A549 (cell line): ENCODE measurements around the gene CCT5. TPM values are rescaled to one million over a fixed set of nuclear protein-coding genes. Genes with fewer than 3 reads are reported as not detected.
"Not testable (repeated sequence)": the region's sequence is repeated elsewhere in the genome, so short reads cannot be mapped to it uniquely, and the experiment has no call there.

Source experiments
- ATAC-seq, 2 experiments: fragments of 200-7000 bp in 1 of 2; fragments of >200 bp in 1 of 2; cut with Nextera tagmentation in 1 of 2; cut with Tn5 transposase in 1 of 2; 3 replicates each; pipeline versions ENCODE4 v1.8.0 to v1.9.1; 2018 to 2020; ENCODE audit warnings: mild to moderate bottlenecking in 1 of 2, moderate library complexity in 1 of 2
- CTCF ChIA-PET: fragments of 300-600 bp; sonication (Branson Sonifier 250); formaldehyde crosslinking; extraction: SDS; loops from one replicate; lab custom pipeline; 2021; ENCODE audit warnings: antibody characterized with exemption, inconsistent platforms; lab: Yijun Ruan, JAX
- POLR2A ChIA-PET: fragments of 350-600 bp; formaldehyde crosslinking; extraction: SDS; loops from one replicate; lab custom pipeline; 2021; ENCODE audit warnings: antibody characterized with exemption, inconsistent platforms; lab: Yijun Ruan, JAX
- DNase-seq, 2 experiments: peaks; one replicate each; pipeline versions ENCODE4 v3.0.0 to v3.0.0-alpha.2; 2011 to 2016; ENCODE audit warnings: low read depth in 1 of 2, low spot score in 1 of 2
- FAIRE-seq: peaks from 2 replicates; lab custom pipeline; 2011; peaks lifted over from hg19 to GRCh38; lab: Jason Lieb, UNC
- H3K27ac ChIP-seq, 2 experiments: fragments of >200 bp; sonication (Bioruptor Twin); formaldehyde crosslinking; 3 replicates each; pipeline ENCODE4 v1.5.1; 2016 to 2017
- H3K4me1 ChIP-seq: fragments of >200 bp; sonication (Bioruptor Twin); formaldehyde crosslinking; 3 replicates; pipeline ENCODE4 v1.6.1; 2016
- H3K4me2 ChIP-seq: fragments of >200 bp; sonication (Bioruptor Twin); formaldehyde crosslinking; 3 replicates; pipeline ENCODE4 v1.6.1; 2016
- H3K4me3 ChIP-seq: fragments of >200 bp; sonication (Bioruptor Twin); formaldehyde crosslinking; 3 replicates; pipeline ENCODE4 v1.5.1; 2016
- H3K9me3 ChIP-seq: fragments of >200 bp; sonication (Bioruptor Twin); formaldehyde crosslinking; 3 replicates; pipeline ENCODE4 v1.6.1; 2016
- FOSL2 ChIP-seq, 2 experiments: fragments of 450-650 bp in 1 of 2; fragments of >200 bp in 1 of 2; sonication (Bioruptor Twin) in 1 of 2; formaldehyde crosslinking; IDR thresholded peaks; 2 replicates each; pipeline versions ENCODE4 v1.5.0 to v1.6.1; 2016 to 2020; ENCODE audit warnings: mild to moderate bottlenecking in 1 of 2, moderate library complexity in 1 of 2
- HOXB5 ChIP-seq: fragments of 250-450 bp; sonication (Bioruptor Pico); IDR thresholded peaks from 2 replicates; pipeline ENCODE4 v1.5.0; 2020; ENCODE audit warnings: mild to moderate bottlenecking, moderate library complexity
- PHF8 ChIP-seq: fragments of 200-600 bp; sonication (generic); IDR thresholded peaks from 2 replicates; pipeline ENCODE4 v1.6.1; 2016; ENCODE audit warnings: low read depth, mild to moderate bottlenecking, antibody characterized with exemption, moderate library complexity, borderline replicate concordance
- RAD21 ChIP-seq, 2 experiments: fragments of >200 bp in 1 of 2; sonication (Bioruptor Twin) in 1 of 2; formaldehyde crosslinking in 1 of 2; IDR thresholded peaks in 1 of 2; conservative IDR thresholded peaks in 1 of 2; 2 replicates in 1 of 2; 3 replicates in 1 of 2; pipeline ENCODE4 v1.6.1; 2012 to 2018; ENCODE audit warnings: inconsistent platforms in 1 of 2
- SMC3 ChIP-seq: fragments of >200 bp; sonication (Bioruptor Twin); formaldehyde crosslinking; IDR thresholded peaks from 3 replicates; pipeline ENCODE4 v1.6.1; 2018; ENCODE audit warnings: inconsistent platforms
- TP53 ChIP-seq: fragments of 250-450 bp; sonication (Bioruptor Pico); IDR thresholded peaks from 2 replicates; pipeline ENCODE4 v1.5.0; 2021; ENCODE audit warnings: mild to moderate bottlenecking, moderate library complexity
- WGBS: methylation state at CpG from one replicate; pipeline ENCODE4 v1.1.6; 2017; ENCODE audit errors: missing lambda C conversion rate; 5-methylcytosine and 5-hydroxymethylcytosine counted together
- polyA plus RNA-seq, 4 experiments: library from polyadenylated mRNA; depleted of rRNA in 3 of 4; stranded (reverse); fragments of >200 nt; fragmentation: RNase III in 1 of 4; extraction: RNeasy Plus Mini Kit Qiagen cat#74134 plus additional on column Dnase treatment in 1 of 4; gene quantifications; 2 replicates in 3 of 4; 3 replicates in 1 of 4; pipeline ENCODE4 v1.2.3, GENCODE V29; 2011 to 2017
- TF ChIP-seq, protein P1 (sequence below): IDR thresholded peaks from 2 replicates; pipeline ENCODE4 v1.6.1; 2012; ENCODE audit warnings: low read depth, borderline replicate concordance
- TF ChIP-seq, protein P2 (sequence below): fragments of >200 bp; sonication (Bioruptor Twin); formaldehyde crosslinking; IDR thresholded peaks from 3 replicates; pipeline ENCODE4 v1.5.1; 2016
- TF ChIP-seq, protein P3 (sequence below): IDR thresholded peaks from 2 replicates; pipeline ENCODE4 v1.6.1; 2012
- TF ChIP-seq, protein P4 (sequence below): fragments of 200-600 bp; sonication (generic); IDR thresholded peaks from 2 replicates; pipeline ENCODE4 v1.6.1; 2016; ENCODE audit warnings: antibody characterized with exemption, mild to moderate bottlenecking, moderate library complexity

The CCT5 gene
- polyA plus RNA-seq, 2 of the 4 experiments (the other 2 are of a cell fraction), result 730 to 858 TPM

DNA sequence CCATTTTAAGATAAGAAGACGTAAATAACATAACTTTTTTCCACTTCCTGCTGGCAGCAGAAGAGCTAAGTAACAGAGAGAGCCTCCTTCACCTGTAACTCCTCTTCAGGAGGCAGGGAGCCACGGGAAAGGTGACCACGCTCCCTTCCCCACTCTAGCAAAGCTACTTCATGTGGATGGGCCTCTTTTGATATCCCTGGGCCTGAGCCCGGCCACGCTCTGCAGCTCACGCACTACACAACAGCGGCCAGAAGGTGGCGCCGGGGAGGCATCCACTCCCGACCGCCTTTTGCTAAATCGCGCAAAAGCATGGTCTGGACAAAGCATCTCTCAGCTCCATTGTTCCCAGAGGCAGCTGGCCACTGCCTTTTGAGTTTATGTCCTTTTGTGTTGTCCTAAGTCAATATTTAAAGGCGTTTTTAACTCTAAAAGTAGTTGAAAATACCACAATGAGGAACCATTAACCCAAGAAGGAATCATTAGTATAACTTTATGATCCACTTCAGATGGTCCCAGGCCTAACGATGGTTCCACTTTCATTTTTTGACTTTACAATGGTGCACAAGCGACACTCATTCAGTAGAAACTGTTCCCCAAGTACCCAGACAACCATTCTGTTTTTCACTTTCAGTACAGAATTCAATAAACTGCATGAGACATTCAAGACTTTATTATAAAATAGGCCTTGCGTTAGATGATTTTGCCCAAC is 34.0 kb downstream of the CCT5 start:
- no peak overlapping the region for H3K4me3 ChIP-seq
- 20% methylated on average over 17 of the region's 17 CpGs for WGBS
- ATAC-seq (peak; percentile 99), FAIRE-seq (no peak), DNase-seq (peak; percentile 82 to 85)
- H3K4me1 ChIP-seq, result peaks cover 5% of the 10 kb centered on the region; the same call in 1 of the 3 replicates
- H3K4me2 ChIP-seq, result 0 out of 3 replicates have a peak overlapping the region, but pooled peaks have one; percentile 26
- no peak overlapping the region for H3K27ac ChIP-seq
- H3K9me3 ChIP-seq, result no peaks in the 10 kb centered on the region
- ChIA-PET POLR2A (interaction anchor here (1.2 kb wide), 3 partner anchors 34 to 158 kb away, joined by 3 to 13 read pairs (median 3); partner anchors contain the start of genes ATPSCKMT, CCT5, MARCHF6 and ROPN1L), CTCF (interaction anchor here (0.7 to 2.6 kb wide), 45 partner anchors 8 to 343 kb away, joined by 3 to 65 read pairs (median 5); partner anchors contain the start of genes CMBL and MARCHF6)
- peak; percentile 87 to 89 for TF ChIP-seq RAD21 (conservative IDR thresholded peaks at IDR 0.05 in 1 of 2, IDR thresholded peaks at IDR 0.05 in 1 of 2)
- TF ChIP-seq SMC3, result peak; percentile 93
- TF ChIP-seq, protein P1, sequence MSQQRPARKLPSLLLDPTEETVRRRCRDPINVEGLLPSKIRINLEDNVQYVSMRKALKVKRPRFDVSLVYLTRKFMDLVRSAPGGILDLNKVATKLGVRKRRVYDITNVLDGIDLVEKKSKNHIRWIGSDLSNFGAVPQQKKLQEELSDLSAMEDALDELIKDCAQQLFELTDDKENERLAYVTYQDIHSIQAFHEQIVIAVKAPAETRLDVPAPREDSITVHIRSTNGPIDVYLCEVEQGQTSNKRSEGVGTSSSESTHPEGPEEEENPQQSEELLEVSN, result 0 out of 2 replicates have a peak, but pooled peaks have one; percentile 32
- TF ChIP-seq, protein P2, sequence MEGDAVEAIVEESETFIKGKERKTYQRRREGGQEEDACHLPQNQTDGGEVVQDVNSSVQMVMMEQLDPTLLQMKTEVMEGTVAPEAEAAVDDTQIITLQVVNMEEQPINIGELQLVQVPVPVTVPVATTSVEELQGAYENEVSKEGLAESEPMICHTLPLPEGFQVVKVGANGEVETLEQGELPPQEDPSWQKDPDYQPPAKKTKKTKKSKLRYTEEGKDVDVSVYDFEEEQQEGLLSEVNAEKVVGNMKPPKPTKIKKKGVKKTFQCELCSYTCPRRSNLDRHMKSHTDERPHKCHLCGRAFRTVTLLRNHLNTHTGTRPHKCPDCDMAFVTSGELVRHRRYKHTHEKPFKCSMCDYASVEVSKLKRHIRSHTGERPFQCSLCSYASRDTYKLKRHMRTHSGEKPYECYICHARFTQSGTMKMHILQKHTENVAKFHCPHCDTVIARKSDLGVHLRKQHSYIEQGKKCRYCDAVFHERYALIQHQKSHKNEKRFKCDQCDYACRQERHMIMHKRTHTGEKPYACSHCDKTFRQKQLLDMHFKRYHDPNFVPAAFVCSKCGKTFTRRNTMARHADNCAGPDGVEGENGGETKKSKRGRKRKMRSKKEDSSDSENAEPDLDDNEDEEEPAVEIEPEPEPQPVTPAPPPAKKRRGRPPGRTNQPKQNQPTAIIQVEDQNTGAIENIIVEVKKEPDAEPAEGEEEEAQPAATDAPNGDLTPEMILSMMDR, result peak; percentile 87
- no peak for TF ChIP-seq TP53
- TF ChIP-seq, protein P3, sequence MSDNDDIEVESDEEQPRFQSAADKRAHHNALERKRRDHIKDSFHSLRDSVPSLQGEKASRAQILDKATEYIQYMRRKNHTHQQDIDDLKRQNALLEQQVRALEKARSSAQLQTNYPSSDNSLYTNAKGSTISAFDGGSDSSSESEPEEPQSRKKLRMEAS, result peak; percentile 76

DNA sequence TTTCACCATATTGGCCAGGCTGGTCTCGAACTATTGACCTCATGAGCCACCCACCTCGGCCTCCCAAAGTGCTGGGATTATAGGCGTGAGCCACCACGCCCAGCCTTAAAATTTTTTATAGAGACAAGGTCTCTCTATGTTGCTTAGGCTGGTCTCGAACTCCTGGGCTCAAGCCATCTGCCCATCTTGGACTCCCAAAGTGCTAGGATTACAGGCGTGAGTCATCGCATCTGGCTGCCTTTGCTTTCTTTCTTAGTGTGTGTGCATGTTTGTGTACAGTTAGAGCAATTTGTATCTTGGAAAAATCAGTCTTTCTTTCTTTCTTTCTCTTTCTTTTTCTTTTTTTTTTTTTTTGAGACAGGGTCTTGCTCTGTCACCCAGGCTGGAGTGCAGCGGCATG is 35.3 kb downstream of the CCT5 start:
- ATAC-seq; H3K4me2 ChIP-seq; POLR2A ChIA-PET; H3K27ac ChIP-seq; H3K9me3 ChIP-seq; DNase-seq; FAIRE-seq; H3K4me3 ChIP-seq; H3K4me1 ChIP-seq; TF ChIP-seq FOSL2 (IDR thresholded peaks at IDR 0.05): not testable (repeated sequence)
- TF ChIP-seq FOSL2 (CRISPR knock-in tag; IDR thresholded peaks at IDR 0.05), result 0 out of 2 replicates have a peak, but pooled peaks have one; percentile 15
- CTCF ChIA-PET, result interaction anchor here (0.8 to 3.4 kb wide), 3 partner anchors 19 to 138 kb away, joined by 3 to 15 read pairs (median 3); no protein-coding TSS in a partner anchor
- WGBS, result 86% methylated on average over 8 of the region's 8 CpGs

DNA sequence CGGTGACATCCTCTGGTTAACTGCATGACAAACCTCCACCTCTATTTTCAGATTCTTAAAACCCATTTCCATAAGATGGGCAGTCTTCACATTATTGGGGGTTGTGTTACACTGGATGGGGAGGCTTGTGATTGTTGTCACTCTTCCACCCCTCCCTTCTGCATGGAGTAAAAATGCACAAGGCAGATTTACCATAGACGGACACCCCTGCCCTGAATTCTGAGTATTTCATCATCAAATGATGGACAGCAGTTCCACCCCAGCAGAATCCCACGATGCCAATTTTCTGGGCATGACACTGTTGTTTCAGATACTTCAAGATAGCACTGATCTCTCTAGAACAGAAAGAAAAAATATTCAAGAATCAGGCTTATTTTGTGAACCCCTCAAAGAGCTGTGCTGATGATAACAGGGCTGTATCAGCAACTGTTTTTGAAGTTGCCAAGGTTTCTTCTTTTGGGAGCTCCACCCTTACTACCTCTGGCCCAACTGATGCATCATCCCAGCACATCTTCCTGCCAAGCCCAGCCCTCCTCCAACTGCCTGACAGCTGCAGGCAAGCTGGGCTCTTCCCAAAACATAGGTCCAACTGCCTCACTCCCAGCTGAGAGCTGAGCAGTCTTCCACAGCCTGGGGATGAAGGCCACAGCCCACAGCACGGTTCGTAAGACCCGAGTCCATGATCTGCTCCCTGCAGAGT is 36.2 kb downstream of the CCT5 start:
- Histone ChIP-seq H3K4me2 (no peak overlapping the region), H3K27ac (no peak overlapping the region), H3K4me1 (peaks cover 5% of the 10 kb centered on the region; the same call in 1 of the 3 replicates), H3K4me3 (no peak overlapping the region), H3K9me3 (no peaks in the 10 kb centered on the region)
- DNase-seq, result no peak
- whole genome bisulfite sequencing, result 70% methylated on average over 6 of the region's 6 CpGs
- no peak for ATAC-seq
- TF ChIP-seq RAD21 (conservative IDR thresholded peaks at IDR 0.05 in 1 of 2, IDR thresholded peaks at IDR 0.05 in 1 of 2) (no peak), PHF8 (no peak), TP53 (no peak), HOXB5 (CRISPR knock-in tag) (no peak)
- TF ChIP-seq, protein P4, sequence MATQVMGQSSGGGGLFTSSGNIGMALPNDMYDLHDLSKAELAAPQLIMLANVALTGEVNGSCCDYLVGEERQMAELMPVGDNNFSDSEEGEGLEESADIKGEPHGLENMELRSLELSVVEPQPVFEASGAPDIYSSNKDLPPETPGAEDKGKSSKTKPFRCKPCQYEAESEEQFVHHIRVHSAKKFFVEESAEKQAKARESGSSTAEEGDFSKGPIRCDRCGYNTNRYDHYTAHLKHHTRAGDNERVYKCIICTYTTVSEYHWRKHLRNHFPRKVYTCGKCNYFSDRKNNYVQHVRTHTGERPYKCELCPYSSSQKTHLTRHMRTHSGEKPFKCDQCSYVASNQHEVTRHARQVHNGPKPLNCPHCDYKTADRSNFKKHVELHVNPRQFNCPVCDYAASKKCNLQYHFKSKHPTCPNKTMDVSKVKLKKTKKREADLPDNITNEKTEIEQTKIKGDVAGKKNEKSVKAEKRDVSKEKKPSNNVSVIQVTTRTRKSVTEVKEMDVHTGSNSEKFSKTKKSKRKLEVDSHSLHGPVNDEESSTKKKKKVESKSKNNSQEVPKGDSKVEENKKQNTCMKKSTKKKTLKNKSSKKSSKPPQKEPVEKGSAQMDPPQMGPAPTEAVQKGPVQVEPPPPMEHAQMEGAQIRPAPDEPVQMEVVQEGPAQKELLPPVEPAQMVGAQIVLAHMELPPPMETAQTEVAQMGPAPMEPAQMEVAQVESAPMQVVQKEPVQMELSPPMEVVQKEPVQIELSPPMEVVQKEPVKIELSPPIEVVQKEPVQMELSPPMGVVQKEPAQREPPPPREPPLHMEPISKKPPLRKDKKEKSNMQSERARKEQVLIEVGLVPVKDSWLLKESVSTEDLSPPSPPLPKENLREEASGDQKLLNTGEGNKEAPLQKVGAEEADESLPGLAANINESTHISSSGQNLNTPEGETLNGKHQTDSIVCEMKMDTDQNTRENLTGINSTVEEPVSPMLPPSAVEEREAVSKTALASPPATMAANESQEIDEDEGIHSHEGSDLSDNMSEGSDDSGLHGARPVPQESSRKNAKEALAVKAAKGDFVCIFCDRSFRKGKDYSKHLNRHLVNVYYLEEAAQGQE, result no peak
- POLR2A ChIA-PET, result no interaction called here
- CTCF ChIA-PET, result interaction anchor here (0.8 to 3.4 kb wide), 4 partner anchors 18 to 137 kb away, joined by 3 to 15 read pairs (median 3); no protein-coding TSS in a partner anchor
- FAIRE-seq, result no peak
